ENCODE data around the gene BAIAP3.

GRCh38 chr16:1335211-1335971 is 1.9 kb downstream of the BAIAP3 start:
- TF ChIP-seq POLR2A (IDR thresholded peaks at IDR 0.05) (no peak), CTCF (IDR thresholded peaks at IDR 0.05) (no peak)
